GM18909 (cell line): ENCODE measurements around the gene KDM7A.

ENCODE experiments used
- ATAC-seq: cut with Tn5 transposase; IDR thresholded peaks from one replicate; pipeline ENCODE4 v1.9.1; 2021; ENCODE audit warnings: mild to moderate bottlenecking; ENCODE audit not compliant: unreplicated experiment, poor library complexity

KDM7A gene, protein sequence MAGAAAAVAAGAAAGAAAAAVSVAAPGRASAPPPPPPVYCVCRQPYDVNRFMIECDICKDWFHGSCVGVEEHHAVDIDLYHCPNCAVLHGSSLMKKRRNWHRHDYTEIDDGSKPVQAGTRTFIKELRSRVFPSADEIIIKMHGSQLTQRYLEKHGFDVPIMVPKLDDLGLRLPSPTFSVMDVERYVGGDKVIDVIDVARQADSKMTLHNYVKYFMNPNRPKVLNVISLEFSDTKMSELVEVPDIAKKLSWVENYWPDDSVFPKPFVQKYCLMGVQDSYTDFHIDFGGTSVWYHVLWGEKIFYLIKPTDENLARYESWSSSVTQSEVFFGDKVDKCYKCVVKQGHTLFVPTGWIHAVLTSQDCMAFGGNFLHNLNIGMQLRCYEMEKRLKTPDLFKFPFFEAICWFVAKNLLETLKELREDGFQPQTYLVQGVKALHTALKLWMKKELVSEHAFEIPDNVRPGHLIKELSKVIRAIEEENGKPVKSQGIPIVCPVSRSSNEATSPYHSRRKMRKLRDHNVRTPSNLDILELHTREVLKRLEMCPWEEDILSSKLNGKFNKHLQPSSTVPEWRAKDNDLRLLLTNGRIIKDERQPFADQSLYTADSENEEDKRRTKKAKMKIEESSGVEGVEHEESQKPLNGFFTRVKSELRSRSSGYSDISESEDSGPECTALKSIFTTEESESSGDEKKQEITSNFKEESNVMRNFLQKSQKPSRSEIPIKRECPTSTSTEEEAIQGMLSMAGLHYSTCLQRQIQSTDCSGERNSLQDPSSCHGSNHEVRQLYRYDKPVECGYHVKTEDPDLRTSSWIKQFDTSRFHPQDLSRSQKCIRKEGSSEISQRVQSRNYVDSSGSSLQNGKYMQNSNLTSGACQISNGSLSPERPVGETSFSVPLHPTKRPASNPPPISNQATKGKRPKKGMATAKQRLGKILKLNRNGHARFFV

DNA sequence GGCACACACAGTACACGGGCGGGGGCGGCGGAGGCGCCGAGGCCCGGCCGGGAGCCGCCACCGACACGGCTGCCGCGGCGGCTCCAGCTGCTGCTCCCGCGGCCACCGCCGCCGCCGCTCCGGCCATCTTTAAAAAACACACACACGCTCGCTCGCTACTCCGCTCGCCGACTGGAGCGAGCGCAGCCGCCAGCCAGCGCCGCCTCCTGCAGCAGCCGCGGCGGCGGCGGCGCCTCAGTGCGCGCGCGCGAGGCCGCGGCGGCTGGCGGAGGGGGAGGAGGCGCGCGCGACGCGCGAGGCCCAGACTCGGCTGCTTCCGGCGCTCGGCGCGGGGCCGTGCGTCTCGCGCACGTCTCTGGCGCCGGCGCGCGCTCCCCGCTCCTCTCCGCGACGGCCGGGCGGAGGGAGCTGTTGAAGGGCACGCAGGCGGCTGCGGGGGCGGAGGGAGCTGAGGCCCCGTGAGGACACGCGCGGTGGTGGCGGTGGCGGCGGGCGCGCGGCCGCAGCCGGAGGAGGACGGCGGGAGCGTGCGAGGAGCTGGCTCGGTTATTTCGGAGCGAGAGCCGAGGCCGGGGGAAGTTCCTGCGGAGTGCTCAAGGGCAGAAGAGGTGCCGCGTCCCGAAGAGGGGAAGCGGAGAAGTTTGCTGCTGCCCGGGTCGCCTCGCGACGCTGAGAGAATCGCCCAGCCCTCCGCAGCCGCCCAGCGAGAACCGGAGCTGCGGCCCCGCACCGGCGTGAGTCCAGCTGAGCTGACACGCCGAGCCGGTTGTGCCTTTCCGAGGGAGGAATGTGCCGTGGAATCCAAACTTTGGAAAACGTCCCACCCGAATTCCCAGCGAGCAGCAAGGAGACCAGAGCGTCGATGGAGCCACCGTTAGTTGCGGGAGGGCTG is at the start of gene KDM7A:
Gene KDM7A (minus strand): TSS at position 173 of the 892 bp plus-strand sequence. CDS start 46 bp downstream, at position 127.
- ATAC-seq = peak; percentile 73

DNA sequence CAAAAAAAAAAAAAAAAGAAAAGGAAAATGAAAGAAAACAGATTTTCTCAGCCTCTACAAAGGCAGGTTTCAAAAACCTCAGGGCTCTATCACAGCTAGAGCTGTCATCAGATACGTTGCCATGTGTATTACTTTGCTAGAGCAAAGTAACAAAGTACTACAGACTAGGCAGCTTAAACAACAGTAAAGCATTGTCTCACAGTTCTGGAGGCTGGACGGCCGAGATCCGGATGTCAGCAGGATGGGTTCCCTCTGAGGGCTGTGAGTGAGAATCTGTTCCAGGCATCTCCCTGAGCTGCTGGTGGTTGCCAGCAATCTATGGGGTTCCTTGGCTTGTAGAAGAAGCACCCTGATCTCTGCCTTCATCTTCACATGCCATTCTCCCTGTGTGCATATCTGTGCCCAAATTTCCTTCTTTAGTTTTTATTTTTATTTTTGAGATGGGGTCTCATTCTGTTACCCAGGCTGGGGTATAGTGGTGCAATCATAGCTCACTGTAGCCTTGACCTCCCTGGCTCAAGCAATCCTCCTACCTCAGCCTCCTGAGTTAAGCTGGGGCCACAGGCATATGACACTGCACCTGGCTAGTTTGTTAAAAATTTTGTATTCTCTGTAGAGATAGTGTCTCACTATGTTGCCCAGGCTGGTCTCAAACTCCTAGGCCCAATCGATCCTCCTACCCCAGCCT is 48.9 kb upstream of the KDM7A start:
- ATAC-seq = no peak

DNA sequence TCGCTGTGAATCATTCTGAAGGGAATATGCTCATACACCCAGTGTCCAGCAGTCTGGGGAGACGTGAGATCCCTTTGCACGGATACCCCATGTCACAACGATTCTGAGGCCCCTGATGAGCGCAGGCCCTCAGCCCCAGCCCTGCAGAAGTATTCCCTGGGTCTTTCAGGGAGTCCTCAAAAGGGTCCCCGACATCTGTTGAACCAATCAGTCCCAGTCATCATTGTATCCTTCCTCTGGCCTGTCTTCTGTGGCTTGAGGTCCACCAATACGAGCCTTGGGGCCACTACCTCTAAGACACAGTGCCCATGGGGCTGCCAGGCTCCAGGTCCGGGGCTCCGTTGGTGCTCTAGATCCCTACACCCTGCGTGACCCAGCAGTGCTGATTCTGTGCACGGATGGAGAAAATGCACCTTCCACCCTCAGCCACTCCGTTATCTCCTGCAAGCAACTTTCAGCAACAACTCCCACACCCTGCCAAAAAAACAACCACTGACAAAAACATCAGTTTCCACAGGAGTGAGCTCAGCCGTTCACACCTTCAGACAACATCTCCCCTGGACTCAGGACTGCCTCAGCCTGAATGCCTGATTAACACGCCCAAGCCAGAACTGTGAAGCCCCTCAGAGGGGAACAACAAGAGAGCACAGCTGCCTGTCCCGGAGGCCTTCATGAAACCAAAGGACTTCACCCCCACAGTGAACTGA is 46.9 kb upstream of the KDM7A start:
- ATAC-seq = no peak

DNA sequence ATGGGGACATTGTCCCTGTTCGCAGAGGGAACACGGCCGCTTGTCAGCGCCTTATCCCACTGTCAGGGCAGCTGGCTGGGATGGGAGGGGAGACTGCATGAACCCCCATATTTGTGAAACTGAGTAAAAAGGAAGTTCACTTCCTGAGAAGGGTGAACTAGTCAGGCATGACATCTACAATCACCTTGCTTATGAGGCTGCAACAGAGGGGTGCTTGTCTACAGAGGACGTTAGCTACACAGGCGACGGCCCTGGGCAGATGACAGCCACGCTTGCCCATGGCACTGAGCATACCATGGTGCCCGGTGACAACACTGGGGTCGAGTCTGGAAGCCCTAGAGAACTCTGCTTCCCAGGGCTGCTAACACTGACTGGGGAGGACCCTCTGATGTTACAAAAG is 46.0 kb upstream of the KDM7A start:
- ATAC-seq = peak; percentile 52

DNA sequence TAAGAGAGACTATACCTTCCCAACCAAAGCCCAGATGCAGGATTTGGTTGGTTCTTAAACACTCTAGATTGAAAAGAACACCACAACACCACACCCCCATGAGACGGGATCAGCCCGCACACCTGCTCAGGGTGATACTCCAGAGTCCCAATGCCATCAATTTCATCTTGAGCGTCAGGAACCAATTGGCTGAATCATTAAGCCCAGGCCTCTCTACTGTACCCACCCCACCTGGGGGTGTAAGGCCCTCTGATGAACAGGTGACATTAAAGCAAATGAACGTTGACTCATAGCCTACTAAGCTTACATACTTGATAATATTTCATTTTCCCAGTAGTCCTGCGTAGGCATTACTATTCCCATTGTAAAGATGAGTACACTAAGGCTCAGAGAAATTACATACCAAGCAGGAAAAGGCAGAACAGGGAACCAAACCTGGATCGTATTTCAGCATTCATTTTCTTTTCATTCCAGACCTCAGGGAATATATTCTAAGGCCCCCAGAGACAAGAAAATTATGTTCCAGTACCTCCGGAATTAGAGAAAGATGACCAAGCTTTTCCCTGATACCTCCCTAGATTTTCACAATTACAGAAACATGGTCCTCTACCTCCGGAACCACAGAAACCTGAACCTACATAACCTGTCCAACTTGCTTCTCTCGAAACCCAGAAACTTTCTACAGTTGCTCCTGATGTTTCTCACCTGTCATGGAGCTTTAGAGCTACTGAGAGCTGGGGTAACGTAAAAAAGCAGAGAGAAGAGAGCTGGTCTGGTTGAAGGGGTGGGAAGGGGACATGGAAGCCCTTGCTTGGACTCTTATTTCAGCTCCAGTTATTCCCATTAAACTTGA is 43.1 kb upstream of the KDM7A start:
- ATAC-seq = no peak

DNA sequence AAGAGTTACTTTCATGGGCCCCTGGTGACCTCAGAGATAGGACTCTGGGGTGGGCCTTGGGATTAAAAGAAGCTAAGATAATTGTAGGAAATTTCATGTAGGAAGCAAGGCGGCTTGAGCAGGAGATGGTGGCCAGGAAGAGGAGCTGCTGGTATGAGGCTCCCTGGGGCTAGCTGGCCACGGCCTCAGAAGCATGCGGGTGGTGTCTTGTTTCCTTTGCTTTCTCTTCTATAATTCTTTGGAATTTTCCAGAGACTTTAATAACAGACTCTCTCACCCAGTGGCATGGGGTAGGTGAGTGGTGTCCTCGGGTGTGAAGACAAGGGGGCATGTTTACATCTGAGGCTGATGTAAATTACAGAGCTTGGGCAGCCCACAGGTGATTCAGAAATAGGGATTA is 41.9 kb upstream of the KDM7A start:
- no peak for ATAC-seq

DNA sequence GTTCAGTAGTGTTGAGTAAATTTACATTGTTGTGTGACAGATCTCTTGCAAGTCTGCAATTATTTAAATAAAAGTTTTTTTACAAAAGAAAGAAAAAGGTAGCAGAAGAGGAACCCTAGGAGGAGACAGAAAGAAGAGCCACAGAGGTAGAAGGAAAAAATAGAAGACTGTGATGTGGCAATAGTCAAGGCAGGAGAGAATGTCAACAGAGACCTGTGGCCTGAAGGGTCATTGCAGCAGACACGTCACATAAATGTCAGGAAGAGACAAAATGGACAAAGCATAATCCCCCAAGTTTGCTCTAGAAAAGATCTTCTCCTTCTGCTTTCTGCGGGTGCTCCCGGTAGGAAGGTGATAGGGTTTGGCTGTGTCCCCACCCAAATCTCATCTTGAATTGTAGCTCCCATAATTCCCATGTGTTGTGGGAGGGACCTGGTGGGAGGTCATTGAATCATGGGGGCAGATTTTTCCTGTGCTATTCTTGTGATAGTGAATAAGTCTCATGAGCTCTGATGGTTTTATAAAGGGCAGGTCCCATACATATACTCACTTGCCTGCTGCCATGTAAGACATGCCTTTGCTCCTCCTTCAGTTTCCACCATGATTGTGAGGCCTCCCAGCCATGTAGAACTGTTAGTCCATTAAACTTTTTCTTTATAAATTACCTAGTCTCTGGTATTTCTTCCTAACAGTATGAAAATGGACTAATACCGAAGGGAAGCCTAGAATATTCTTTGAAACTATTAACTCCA is 41.1 kb upstream of the KDM7A start:
- ATAC-seq = no peak

DNA sequence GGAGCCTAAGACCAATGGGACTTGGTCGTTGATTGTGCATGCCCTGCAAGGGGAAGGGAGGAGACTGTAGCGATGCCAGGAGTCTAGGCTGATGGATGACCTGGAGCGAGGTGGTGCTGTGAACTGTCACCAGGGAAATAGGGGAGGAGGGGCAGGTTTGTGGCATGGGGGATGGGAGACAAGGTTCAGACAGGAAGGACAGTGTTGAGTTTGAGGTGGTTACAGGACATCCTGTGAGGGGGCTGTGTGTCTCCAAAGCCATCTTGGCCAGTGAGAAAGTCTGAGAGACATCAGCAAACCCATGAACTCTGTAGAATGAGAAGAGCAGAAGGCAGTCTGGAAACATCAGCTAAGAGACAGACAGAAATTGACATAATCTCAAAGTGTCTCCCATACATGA is 38.5 kb upstream of the KDM7A start:
- no peak for ATAC-seq

DNA sequence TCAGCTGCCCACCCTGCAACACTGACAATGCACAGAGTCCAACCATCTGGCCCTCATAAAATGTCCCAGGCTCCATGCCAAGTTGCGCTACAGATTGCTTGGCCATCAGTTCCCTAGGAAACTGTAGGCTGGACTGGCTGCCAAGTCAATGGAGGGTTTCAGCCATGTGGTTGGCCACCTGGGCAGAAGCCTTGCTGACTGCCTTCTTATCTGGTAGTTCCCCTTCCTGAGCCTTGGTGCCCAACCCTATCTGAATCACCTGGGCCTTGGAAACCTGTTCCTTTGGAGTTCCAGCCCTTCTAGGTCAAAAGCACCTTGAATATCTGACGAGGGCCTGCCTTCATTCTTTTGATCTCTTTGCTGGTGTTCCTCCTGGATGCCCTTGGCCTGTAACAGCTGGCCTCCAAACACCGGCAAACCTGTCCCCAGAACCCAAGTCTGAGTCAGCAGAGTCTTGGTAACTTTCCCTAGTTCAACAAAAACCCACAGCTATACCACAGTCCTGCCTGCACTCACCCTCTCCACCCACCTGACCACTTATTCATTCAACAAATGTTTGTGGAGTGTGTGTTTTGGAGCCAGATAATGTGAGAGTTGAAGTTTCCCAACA is 37.4 kb upstream of the KDM7A start:
- no peak for ATAC-seq

DNA sequence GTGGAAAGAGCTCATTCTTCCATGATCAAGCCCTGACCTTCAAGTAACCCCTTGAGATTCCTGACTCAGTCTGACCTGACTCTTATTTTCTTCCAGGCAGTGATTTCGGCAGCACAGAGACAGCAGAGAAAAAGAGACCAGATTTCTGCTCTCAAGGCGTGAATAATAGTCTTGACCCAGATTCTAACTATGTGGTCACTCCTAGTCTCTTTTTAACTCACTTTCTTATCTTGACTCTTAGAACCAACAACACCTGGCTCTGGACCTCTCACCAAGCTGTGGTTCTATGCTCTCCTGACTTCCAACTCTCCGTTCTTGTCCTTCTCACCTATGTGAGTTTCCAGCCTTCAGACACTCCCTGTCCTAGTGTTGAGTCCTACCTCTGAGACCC is 36.9 kb upstream of the KDM7A start:
- no peak for ATAC-seq

DNA sequence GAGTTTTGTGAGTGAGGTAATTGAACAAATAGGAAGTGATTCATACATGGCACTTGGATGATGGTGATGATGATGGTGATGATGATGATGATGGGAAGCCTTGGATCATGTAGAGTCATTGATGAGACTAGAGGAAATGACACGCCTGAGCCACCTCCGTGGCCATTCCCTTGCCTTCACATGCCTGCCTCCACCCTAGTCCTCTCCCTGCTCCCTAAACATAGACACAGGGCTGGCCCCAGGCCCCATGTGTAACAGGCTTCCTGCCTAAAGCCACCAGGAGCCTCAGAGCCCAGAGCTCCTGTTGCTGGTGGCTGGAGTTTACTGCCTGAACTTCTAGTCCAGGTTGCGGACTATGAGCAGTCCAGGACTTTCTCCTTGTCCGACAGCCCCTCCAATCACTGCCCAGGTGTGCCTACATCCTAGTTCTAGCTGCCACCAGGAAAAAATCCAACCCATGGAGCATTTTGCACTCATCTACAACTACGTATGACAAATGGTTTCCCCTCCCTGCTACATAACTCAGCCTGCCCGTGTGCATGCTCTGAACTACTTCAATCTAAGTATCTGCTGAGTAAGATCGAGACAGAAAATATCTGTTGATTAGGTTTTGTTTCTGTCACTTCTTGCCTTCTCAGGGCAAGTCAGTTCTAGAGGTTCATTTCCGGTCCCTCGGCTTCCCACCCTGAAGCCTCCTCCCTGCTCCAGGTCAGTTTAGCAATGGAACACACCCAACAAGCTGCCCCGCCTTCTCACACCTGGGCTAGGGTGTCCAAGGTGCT is 35.5 kb upstream of the KDM7A start:
- peak; percentile 69 for ATAC-seq

DNA sequence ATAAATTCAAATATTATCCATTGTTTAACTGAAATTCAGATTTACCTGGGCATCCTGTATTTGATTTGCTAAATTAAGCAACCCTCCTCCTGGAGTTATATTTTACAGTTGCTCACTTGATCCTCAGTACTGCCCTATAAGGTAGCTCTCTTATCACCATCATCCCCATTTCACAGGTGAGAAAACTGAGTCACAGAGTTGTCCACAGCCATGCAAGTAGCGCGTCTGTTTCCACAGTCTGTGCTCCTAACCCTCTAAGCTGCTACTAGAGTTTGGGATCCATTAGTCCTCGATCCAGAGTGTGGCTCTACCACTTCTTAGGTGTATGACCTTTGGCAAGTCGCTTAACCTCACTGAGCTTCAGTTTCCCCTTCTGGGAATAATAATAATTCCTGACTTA is 34.9 kb upstream of the KDM7A start:
- ATAC-seq = no peak

DNA sequence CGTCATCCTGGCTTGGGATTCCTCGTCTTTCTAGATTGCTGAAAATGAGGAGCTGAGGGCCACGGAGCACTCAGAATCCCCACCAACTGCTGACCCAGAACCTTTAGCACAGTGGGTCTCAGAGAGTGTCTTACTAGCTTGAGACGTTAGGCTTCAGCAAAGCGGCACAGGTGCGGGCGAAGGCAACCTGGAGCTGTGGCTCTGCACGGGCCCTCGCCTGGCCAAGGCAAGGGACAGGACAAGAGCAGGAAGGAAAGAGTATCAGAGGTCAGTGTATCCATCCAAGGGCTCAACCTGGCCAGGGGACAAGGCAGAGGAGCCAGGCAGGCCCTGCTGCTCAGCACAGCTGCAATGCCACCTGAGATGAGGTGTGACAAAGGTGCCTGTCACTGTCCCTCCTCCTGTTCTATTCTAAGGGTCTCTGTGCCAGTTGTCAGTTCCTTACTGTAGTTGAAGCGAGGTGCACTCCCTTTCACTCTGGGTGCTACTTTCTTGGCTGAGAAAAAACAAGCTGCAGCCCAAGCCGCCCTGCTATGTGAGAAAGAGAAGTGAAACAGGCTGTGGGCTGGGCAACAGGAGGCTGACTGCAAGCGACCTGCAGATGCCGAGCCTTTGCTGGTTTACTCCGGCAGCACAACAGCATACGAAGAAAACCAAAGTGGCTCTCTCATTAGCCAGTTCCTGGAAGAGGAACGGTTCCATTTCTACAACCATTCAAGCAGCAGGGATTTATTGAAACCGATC is 33.3 kb upstream of the KDM7A start:
- peak; percentile 92 for ATAC-seq

DNA sequence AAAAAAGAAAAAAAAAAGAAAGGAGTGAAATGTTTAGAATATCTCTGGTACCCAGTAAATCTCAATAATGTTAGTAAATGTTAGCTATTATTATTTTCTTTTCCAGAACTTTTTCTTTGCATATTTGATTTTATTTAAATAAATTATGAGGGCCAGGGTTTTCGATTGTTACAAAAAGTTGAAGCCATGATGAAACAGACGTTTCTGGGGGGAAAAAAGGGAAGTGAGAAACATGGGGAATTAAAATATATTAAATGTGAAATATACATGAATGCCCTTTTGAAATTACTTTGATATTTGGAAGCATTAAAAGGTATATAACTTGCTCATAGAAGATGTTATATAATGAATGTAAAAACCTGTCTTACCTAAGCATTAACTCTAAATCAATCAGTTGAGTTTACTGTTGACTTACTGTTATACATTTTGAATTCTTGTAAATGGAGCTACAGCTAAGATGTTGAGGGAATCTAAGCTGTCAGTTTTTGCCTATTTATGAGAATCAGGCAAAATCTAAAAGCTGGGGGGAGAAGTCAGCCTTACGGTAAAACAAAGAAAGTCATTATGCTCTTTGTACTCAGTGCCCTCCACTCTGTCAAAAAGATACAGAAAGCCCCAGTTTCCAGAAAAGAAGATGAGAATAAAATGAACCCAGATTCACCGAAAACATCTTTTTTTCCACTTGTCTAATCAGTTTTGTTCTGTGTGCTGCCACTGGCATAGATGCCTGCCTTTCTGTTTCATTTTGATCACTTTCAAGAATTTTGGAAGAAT is 30.0 kb upstream of the KDM7A start:
- ATAC-seq = no peak

DNA sequence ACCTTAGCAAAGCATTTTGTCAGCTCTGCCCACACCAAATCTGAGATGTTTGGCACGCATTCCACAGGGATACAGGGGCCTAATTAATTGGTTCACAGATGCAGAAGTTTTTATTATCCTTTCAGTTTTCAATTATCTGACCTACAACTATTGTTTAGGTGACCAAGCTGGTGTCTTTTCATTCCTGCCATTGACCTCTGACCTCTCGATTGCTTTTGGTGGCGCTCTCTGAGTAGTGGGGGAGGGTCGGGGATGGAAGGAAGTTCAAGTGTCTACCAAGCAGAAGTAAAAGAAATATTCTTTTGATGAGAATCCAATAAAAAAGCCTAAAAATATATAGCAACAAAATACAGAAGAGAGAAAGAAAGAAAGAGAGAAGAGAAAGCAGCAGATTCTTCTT is 28.8 kb upstream of the KDM7A start:
- no peak for ATAC-seq
